GM23338 (cell line): ENCODE data around the gene SLC8A1.

ENCODE experiments used
- CREB1 ChIP-seq: fragments of 250-450 bp; sonication (Bioruptor Pico); IDR thresholded peaks from 2 replicates; pipeline ENCODE4 v1.5.0; 2020; ENCODE audit warnings: low read depth, mild to moderate bottlenecking, moderate library complexity
- CTCF ChIP-seq, 2 experiments: fragments of 200-600 bp in 1 of 2; sonication (generic) in 1 of 2; conservative IDR thresholded peaks; 2 replicates each; pipeline versions ENCODE4 v1.5.1 to v1.6.1; 2016 to 2017; ENCODE audit warnings: antibody characterized with exemption in 2 of 2, low read depth in 2 of 2, mild to moderate bottlenecking in 2 of 2, moderate library complexity in 1 of 2
- ETS1 ChIP-seq: IDR thresholded peaks from 2 replicates; pipeline ENCODE4 v1.6.1; 2016; ENCODE audit warnings: antibody characterized with exemption
- EZH2 ChIP-seq: fragments of 200-600 bp; sonication (generic); IDR thresholded peaks from one replicate; pipeline ENCODE4 v1.8.0; 2017; ENCODE audit warnings: antibody characterized with exemption, mild to moderate bottlenecking, low read depth; ENCODE audit not compliant: unreplicated experiment
- EZH2phosphoT487 ChIP-seq: fragments of 200-600 bp; sonication (generic); IDR thresholded peaks from one replicate; pipeline ENCODE4 v1.8.1; 2018; ENCODE audit warnings: antibody characterized with exemption; ENCODE audit not compliant: unreplicated experiment
- JUNB ChIP-seq: IDR thresholded peaks from one replicate; pipeline ENCODE4 v1.6.1; 2016; ENCODE audit warnings: antibody characterized with exemption; ENCODE audit not compliant: unreplicated experiment
- NANOG ChIP-seq: IDR thresholded peaks from 2 replicates; pipeline ENCODE4 v1.6.1; 2016; ENCODE audit warnings: antibody characterized with exemption, borderline replicate concordance
- POLR2AphosphoS5 ChIP-seq: IDR thresholded peaks from 2 replicates; pipeline ENCODE4 v1.6.1; 2016; ENCODE audit warnings: antibody characterized with exemption, low read depth
- REST ChIP-seq: IDR thresholded peaks from one replicate; pipeline ENCODE4 v1.6.1; 2018; ENCODE audit warnings: antibody characterized with exemption; ENCODE audit not compliant: unreplicated experiment
- STAT1 ChIP-seq: IDR thresholded peaks from one replicate; pipeline ENCODE4 v1.6.1; 2016; ENCODE audit warnings: antibody characterized with exemption; ENCODE audit not compliant: unreplicated experiment
- ZNF331 ChIP-seq: fragments of 250-450 bp; sonication (Bioruptor Pico); IDR thresholded peaks from 2 replicates; pipeline ENCODE4 v1.5.0; 2020; ENCODE audit warnings: low read depth, mild to moderate bottlenecking, moderate library complexity

- TF ChIP-seq CTCF (conservative IDR thresholded peaks at IDR 0.05; ENCODE audit: low read depth in 2 of 2) (no peak), POLR2AphosphoS5 (no peak), EZH2phosphoT487 (no peak), ZNF331 (CRISPR knock-in tag) (no peak), EZH2 (no peak), CREB1 (CRISPR knock-in tag) (no peak), STAT1 (no peak), ETS1 (no peak), REST (no peak), JUNB (no peak), NANOG (no peak)
Observed at GRCh38 chr2:40228310-40228709, 223.6 kb downstream of the SLC8A1 start.
